DMS53 treated with DMSO at 0.1 percent for 48 hours (cell line): ENCODE measurements around the gene CD38.
"Not testable (repeated sequence)": the region's sequence is repeated elsewhere in the genome, so short reads cannot be mapped to it uniquely, and the experiment has no call there.

Experiments
- DNase-seq: peaks from one replicate; lab custom pipeline; 2025; ENCODE audit not compliant: unreplicated experiment; lab: John Stamatoyannopoulos, UW

The CD38 gene

DNA sequence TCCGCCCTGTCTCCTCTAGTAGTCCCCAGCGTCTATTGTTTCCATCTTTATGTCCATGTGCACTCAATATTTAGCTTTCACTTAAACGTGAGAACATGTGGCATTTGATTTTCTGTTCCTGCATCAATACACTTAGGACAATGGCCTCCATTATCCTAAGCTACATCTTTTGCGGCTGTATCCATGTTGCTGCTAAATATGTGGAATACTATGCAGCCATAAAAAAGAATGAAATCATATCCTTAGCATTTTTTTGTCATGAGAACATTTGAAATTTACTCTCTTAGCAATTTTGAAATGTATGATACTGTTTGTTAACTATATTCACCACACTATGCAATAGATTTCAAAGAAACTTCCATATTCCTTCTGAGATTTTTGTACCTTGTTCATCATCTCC lies 19.8 kb upstream of the CD38 start:
- DNase-seq: no peak

DNA sequence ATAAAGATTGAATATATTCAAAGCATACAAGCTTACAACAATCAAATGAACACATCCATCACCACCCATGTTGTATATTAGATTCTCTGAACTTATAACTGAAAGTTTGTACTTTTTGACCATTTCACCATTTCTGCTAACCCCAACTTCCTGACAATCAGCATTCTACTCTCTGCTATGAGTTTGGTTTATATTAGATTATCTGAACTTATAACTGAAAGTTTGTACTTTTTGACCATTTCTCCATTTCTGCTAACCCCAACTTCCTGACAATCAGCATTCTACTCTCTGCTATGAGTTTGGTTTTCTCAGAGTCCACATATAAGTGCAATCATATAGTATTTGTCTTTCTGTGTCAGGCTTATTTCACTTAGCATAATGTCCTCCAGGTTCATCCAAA lies 15.7 kb upstream of the CD38 start:
- DNase-seq: not testable (repeated sequence)

DNA sequence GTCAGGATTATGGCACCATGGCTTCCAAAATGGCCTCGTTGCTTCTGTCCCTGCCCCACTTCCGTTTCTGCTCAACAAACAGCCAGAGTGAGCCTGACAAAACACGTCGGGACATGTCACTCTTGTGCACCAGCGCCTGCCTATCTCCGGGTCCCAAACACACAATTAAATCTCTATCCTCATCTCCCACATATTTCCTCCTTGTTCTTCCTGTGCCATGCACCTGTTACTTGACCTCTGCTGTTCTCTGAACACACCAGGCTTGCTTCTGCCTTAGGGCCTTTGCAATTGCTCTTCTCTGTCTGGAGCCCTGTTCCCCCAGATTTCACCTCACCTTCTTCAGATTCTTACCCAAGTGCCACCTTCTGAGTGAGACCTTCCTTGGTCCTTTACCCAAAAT lies 12.7 kb upstream of the CD38 start:
- DNase-seq: no peak

DNA sequence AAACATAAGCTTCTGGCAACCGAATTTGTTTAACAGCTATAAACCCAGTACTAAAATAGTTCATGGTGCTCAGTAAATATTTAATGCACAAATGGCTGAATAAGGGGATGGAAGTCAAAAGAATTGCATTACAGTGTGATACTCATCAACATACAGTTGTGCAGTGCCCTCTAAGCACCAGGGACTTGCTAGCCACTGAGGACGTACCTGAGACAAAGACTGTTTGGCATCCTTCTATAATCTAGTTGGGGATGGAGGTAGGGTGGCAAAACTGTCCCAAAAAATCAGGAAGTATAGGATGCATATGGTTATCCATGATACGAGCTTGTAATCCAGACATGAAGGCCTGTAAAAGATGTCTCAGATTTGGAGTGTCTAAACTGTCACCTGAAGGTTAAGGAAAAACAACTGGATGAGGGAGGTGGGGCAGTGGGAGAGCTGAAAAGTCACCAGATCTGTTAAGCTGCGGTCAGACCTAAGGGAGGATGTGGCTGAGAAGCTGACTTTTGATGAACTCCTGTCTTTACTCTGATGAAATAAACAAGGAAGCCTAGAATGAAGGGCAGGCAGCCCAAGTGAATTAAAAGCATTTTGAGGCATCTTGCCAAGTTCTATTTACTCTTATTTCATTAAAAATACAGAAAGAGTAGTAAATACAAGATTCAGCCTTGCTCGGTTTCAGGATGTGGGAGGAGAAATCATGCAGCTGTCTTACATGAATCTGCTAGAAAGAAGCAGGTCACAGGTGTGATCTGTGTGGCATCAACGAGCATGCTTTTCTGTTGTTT lies 12.0 kb upstream of the CD38 start:
- DNase-seq: no peak

DNA sequence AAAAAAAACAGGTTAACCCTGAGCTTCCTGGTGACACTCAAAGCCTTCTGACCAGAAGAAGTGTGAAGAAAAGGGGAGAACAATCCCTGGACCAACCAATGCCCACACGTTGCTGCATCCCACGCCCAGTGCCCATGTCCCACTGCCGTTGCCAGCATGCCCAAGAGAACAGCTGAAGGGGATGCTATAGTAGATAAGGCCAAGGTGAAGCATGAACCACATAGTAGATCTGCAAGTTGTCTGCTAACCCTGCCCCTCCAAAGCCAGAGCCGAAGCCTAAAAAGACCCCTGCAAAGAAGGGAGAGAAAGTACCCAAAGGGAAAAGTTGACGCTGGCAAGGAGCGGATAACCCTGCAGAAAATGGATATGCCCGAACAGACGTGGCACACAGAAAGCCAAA lies 11.3 kb upstream of the CD38 start:
- DNase-seq: no peak

DNA sequence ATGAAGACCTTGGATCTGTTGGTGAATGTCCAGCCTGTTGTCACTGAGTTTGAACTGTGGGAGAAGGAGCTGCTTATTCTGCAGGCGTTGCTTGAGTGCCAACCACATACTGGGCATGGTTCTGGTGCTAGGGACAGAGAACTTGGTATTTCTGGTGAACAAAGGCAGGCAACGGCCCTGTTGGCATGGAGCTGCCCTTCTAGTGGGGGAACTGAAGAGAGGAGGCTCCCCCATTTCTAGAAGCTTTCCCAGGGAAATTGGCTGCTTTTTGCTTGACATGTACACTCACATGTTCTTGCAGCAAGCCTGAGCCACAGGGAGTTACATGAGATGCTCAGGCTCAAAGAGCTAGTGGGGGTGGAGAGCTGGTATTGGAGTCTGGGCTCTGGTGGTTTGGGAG lies 8.9 kb upstream of the CD38 start:
- DNase-seq: no peak

DNA sequence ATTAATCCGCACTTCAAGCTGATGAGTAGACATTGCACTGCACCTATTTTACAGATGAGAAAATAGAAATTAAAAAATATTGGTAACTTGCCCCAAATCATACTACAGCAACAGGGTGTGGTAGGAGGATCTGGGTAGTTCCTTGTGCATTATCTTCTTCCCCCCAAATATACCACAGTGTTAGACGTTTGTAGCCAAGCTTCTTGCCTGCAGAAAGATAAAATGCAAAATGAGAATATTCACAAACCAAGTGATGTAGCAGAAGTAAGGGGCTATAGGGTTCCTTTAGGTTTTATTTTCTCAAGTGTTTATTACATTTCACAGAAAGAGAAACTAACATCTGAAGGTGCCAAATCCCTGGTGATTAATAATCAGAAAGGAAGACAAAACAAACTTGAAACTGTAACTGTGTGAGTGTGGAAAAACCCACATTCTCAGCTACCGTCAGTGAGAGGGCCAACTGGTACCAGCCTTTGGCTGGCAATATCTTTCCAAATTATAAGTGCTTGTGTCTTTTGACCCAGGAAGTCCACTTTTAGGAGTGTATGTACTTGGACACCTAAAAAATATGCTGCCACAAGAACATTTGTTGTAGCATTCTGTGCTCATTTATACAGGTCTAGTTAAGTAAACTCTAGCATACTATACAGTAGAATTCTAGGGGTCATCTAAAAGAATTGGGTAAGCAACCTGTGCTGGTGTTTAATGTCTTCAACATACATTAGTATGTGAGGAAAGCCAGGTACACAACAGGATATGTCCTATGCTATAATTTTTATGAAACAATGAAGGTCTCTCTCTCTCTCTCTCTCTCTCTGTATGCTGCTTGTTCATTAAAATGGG lies 6.7 kb upstream of the CD38 start:
- DNase-seq: no peak

DNA sequence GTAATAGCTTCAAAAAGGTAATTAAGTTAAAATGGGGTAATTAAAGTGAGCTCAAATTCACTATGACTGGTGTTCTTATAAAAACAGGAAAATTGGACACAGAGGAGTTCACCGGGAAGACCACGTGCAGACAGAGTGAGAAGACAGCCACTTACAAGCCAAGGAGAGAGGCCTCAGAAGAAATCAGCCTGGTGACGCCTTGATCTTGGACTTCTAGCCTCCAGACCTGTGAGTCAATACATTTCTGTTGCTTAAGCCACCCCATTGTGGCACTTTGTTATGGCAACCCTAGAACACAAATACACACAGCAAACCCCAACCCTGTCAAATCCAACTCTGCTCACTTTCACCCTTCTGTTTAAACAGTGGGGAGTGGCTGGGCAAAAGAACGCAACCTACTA lies 4.1 kb upstream of the CD38 start:
- DNase-seq: no peak

DNA sequence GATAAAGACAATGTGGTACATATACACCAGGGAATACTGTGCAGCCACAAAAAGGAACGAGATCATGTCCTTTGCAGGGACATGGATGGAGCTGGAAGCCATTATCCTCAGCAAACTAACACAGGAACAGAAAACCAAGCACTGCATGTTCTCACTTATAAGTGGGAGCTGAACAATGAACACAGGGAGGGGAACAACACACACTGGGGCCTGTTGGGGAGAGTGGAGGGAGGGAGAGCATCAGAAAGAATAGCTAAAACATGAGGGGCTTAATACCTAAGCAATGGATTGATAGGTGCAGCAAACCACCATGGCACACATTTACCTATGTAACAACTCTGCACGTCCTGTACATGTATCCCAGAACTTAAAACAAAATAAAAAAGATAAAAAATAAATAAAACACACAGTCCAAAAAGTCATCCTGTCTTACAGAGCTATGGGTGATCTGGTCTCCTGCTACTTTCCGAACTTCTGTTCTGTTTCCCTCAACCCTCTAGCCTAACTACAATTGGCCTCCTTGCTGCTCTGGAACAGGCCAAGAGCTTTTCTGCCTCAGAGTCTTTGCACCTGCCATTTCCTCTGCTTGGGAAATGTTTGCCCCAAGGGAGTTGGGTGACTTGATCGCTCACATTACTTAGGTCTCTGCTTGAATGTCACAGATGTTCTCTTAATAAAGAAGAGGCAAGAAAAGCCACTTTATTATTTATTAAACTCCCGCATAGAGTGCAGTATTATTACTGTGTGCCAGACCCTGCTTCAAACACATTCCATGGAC lies 1.1 kb upstream of the CD38 start:
- DNase-seq: no peak

DNA sequence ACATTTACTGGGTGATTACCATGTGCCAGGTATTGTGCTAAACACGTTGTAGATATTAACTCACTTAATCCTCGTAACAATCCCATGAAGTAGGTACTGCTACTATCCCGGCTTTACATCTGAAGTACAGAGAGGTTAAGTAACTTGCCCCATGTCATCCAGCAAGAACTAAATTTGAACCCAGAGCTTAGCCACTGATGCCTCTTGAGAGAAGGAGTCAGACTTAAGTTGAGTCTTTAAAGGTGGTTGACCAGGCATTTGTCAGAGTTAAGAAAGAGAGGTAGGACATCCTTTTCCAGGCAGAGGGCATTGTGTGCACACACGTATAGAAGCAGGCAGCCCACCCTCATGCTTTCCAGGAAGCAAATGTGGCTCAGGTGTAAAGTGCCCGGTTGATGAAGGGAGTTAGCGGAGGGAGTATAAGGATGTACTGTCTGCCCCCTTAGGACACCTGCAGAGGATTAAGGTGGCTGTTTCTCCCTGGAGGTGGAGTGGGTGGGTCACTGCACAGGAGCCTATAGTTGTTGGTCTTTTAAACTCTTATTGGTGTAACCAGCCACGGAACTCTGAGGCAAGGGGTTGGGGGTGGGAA lies 335 bp upstream of the CD38 start:
- no peak for DNase-seq

DNA sequence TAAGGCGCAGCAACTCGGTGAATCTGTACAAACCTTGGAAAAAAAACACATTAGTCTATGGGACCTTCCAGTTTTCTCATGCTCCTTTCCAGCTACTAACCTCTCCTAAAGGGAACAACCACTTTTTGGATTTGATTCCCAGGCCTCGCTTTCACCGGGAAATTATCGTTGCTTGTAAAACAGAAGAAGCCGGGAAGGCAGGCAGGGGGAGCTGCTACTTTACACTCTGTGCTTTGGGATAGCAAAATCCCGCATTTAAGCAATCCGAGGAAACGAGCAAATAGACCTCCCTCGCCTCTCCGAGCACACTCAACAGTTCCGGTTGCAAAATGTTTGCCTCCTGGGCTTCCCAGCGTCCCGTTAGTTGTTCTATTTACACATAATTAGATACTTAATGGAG lies 1.2 kb downstream of the CD38 start:
- DNase-seq: peak; percentile 47

DNA sequence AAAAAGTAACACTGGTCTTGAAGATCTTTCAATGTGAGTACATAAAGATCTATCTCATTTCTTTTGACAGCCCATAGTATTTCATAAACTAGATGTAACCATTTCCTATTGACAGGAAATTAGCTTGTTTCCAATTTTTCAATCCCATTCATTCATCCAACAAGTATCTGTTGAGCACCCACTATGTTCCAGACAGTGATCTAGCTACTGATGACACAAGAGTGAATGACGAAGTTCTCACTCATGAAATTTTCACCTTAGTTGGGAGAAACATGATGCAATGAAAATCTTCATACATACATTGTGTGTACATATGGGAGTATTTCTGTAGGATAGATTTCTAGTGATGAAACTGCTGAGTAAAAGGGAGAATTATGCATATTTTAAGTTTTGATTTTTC lies 1.7 kb downstream of the CD38 start:
- DNase-seq: no peak

DNA sequence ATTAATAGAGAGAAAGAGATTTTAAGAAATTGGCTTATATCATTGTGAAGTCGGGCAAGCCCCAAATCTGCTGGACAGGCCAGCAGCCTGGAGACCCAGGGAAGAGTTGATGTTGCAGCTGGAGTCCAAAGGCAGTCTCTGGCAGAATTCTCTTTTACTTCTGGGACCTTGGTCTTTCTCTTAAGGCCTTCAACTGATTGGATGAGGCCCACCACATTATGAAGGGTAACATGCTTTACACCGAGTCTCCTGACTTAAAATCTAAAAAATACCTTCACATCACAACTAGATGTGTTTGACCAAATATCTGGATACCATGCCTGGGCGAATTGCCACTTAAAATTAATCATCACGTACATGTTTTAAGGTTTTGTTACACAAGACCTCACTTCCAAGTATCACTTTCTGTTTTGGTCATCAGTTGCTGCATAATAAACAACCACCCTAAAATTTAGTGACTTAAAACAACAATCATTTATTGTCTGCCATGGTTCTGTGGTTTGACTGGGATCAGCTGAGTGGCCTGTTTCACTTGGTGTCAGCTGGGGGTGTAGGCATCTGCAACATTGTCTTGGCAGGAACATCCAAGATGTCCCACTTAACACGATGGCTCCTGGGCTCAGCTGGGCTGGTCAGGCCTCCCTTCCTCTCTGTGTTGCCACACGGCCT lies 3.4 kb downstream of the CD38 start:
- DNase-seq: no peak

DNA sequence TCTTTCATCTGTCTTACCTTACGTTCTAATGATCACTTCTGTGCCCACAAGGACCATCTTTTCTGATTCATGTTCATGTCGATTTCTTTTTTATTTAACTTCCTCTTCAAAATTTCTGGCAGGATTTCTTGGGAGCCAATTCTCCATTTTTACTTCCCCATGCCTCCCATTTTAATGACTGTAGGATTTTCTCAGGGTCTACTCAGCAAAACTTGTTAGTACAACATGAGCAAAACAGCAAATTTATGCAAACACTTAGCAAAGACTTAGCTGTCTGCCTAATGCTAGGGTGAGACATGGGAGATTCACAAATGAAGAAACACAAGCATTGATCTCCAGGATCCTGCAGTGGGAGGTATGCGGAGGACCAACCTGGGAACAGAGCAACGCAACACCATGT lies 5.5 kb downstream of the CD38 start:
- DNase-seq: no peak

DNA sequence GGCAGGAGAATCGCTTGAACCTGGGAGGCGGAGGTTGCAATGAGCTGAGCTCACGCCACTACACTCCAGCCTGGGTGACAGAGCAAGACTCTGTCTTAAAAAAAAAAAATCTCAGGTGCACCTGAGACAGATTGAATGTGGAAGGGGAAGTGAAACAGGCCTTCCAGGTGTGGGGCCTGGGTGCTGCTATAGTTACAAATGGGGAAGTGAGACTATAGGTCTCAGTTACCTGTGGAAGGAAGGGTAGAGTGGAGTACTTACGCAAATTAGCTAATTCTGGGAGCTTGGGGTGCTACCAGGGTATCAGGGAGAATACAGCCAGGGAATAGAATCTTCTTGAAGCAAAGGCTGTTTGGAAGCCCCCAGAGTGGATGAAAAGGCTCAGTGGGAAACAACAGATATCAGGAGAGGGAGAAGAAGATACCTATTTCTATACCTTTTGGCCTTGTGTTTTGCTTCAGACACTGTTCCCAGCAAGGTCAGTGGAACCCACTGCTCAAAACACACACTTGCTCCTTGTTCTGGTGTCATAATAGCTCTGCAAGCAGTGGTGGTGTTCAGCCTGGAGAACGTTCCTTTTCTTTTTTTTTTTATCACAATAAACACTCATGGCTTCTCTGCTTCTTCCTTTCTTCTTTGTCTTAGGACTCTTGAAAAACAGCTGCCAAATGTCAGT lies 7.0 kb downstream of the CD38 start:
- DNase-seq: no peak

DNA sequence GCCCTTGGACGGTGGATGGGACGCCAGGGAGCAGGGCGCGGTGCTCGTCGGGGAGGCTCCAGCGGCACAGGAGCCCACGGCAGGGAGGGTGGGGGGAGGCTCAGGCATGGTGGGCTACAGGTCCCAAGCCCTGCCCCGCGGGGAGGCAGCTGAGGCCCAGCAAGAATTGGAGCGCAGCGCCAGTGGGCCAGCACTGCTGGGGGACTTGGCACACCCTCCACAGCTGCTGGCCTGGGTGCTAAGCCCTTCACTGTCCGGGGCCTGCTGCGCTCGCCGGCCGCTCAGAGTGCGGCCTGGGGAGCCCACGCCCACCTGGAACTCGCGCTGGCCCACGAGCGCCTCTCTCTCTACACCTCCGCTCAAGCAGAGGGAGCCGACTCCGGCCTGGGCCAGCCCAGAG lies 8.6 kb downstream of the CD38 start:
- no peak for DNase-seq

DNA sequence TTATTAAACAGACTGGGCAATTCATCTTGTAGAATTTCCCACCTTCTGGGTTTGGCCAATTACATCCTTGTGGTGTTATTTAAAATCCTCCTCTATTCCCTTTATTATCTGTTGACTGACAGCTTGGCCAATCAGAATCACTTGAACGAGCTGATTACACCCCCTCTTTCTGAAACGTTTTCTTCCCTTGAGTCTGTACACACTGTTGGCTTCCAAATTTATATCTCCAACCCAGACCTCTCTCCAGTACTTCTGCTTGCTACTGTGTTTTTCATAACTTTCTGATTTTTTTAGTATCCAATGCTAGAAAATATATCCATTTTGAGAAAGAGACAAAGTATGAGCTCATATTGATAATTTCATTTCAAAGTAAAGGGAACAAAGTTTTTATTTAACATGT lies 14.8 kb downstream of the CD38 start:
- no peak for DNase-seq

DNA sequence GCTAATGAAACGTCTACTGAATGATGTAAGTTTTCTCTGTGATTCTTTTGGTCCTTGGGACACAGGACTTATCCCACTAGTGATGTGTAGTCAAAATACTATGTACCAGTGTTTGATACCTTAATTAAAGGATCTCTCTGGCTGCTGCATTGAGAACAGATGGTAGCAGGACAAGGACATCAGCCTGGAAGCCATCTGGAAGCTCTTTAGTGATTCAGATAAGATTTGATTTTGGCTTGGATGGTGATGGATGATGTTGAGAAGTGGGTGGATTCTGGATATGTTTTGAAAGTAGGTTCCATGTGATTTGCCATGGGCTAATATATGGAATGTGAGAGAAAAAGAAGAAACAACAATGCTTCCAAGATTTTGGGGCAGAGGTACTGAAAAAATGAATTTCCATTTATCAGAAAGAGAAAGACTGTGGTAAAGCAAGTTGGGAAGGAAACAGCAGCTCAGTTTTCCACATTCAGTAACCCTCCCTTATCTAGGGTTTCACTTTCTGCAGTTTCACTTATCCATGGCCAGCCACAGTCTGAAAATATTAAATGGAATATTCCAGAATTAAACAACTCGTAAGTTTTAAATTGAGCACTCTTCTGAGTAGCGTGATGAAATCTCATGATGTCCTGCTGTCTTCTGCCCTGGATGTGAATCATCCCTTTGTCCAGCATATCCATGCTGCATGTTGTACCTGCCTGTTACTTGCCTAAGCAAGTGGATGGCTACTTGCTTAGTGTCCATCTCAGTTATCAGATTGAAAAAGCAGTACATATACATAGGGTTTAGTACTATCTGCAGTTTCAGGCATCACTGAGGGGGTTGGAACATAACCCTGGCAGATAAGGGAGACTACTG lies 15.6 kb downstream of the CD38 start:
- DNase-seq: no peak

DNA sequence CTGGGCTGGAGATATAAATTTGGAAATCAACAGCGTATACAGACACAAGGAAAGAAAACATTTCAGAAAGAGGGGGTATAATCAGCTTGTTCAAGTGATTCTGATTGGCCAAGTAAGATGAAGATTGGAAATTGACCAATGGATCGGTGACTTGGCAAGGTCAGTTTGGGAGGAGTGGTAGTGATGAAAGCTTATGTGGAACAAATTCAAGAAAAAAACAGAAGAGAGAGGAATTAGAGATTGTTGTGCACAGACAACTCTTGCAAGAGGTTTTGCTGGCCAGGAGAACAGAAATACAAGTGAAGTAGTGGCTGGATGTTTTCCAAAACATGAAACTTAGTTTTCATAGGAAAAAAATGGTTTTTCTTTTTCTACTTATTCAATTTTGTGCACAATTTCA lies 16.3 kb downstream of the CD38 start:
- DNase-seq: no peak
